Muscle of arm (tissue), 12 donors: ENCODE data around the gene PLD1. TPM values are rescaled to one million over a fixed set of nuclear protein-coding genes. Genes with fewer than 3 reads are reported as not detected.

Experiments used
- DNase-seq: peaks from one replicate; pipeline ENCODE4 v3.0.0-alpha.2; 2013
- polyA plus RNA-seq, 12 donors: library from polyadenylated mRNA; unstranded; fragments of 120-200 nt; gene quantifications; one replicate each; pipeline ENCODE4 v1.2.1, GENCODE V29; 2013; ENCODE audit not compliant: insufficient read length in 12 of 12

The PLD1 gene
- polyA plus RNA-seq, 12 donors = 11.5 to 45.2 (median 18.4) TPM; not detected in 1

DNA sequence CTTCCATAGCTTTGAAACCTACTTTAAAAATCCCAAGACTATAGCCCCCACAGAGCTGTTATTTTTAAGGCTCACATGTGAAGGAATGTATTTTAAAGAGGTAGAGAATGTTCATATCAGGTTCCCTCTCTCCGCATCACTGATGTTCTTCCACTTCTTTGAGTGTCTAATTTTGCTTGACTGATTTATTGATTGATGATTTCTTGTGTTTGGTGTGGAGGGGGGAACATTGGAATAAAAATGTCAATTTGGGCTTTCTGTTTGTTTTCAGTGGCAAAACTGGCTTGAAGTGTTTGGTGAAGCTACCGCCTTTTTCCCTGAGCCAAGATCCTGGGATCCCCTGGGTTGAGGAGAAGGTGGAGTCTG is 30.1 kb upstream of the PLD1 start:
- DNase-seq = no peak

DNA sequence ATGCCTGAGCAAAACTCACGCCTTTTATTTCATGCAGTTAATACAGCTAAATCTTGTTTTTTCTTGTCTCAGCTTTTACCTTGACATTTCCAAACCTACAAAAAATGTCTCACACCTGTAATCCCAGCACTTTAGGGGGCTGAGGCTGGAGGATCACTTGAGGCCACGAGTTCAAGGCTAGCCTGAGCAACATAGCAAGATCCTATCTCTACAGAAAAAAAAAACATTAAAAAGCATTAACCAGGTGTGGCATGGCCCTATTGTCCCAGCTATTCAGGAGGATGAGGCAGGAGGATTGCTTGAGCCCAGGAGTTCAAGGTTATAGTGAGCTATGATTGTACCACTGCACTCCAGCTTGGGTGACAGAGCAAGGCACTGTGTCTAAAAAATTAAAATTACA is 29.0 kb upstream of the PLD1 start:
- DNase-seq = no peak

DNA sequence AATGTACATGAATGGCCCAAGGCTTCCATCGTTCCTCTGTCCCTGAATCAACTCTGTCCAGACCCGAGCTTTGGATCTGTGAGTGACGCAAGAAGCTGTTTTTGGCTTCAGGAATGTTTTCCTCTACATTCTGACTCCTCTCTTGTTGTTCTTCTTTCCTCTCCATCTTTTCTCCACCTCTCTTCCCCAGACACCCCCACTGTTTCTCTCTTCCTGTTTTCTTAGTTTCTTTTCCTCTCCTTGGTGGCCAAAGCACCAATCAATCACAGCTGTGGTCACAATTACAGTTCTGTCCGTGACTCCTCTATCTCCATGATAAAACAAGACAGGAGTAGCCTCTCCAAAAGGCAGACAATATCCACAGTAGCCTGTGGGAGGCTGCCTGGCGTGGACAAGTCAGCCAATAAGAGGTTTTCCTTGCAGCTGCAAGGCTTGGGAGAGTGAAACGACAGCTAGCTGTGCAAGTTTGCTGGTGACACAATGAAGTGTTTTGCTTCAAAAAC is 28.0 kb upstream of the PLD1 start:
- peak; percentile 75 for DNase-seq

DNA sequence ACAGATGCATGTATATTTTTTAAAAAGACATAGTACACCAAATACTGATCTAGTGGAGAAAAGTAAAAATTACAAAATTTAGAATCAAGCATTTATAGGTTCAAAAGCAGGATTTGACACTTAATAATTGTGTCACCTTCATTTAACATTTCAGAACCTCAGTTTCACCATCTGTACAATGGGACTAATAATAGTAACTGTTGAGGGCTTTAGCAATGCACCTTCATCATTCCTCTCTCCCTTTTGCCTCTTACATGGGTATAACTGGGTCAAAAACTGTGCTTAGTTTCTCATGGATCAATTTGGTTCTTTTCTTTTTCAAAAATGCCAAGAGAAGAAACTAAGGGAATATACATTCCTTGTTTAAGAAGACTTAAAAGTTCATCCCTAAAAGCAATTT is 27.4 kb upstream of the PLD1 start:
- no peak for DNase-seq

DNA sequence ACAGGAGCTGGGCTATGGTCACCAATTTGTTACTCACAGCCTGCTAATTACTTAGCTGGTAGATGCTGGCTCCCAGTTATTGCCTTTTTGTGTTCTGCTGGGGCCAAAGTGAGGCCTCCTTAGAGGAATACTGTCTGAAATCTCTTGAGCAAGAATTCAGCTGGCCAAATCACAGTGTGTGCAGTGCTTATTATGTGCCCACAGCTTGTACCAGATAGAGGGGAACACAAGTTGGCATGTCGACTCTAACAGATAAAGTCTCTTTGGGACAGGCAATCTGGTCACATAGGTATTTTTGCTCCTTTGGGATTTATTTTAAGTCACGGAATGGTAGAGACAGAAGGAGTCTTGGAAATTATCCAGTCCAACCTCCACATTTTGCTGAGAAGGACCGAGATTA is 26.6 kb upstream of the PLD1 start:
- DNase-seq = no peak

DNA sequence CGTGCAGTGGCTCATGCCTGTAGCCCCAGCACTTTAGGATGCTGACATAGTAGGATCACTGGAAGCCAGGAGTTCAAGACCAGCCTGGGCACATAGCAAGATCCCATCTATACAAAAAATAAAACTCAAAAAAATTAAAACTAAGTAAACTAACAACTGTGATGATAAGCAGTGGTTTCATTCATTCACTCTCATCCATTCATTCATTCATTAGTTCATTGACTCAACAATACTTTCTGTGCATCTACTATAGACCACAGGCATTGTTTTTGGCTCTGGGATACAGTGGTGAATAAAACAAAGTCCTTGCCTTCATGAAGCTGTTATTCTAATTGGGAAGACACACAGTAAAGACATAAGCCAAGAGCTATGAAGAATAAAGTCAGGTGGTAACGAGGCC is 25.3 kb upstream of the PLD1 start:
- DNase-seq = no peak

DNA sequence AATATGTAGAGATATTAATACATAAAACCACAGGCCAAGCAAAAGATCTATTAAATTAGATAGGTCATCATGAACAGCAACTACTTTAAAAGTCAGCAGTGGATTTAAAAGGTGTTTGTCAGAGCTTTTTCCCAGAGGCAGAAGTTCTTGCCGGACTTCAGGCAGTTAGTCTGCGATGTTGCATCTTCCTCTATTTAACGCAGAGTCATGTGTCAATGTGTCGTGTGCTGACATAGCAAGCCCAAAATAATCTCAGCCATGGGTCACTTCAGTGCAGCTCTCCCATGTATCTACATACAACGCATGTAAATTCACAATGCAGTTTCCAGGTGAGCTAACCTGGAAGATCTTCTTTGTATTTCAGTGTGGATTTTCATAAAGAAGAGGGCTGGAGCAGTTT is 24.8 kb upstream of the PLD1 start:
- DNase-seq = no peak

DNA sequence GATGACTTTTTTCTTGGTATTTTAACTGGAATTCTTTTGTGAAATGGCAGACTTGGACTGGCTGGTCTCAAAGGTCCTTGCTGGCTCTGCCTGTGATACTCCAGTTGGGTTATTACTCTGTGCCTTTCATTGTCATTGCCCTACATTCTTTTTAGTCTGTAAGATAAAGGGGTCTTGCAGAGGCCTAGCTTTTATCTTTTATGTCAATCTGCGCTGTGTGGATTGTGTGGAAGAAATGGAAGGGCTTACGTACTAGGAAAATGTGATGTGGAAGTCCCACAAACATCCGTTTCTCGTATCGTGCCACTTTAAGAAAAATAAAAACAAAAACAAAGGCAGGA is 24.1 kb upstream of the PLD1 start:
- DNase-seq = no peak

DNA sequence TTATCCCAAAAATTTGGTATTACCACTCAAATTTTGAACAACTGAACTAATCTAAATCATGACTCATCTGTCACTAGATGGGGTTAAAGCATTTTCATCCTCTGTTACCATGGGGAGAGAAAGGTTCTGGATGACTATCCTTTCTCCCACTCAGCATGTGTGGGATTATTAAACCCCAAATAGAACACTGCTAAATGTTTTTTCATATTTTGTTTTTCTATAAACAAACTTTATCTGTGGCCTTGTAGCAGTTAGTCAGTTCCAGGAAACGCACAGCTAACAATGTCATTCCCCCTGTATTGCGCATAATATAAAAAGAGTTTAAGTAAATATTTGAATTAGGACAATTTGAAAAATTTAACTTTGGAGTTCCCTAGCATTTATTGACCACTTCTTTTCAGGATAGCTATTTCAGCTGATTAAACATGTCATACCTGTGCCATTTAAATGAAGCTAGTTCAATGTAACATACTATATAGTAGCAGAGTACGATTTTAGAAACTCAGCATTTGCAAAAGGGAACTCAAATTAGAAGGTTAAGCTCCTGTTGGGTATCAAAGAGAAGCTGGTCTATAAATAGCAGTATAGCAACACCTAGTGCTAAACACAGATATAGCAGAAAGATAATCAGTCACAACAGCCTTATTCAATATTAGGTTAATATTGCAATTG is 23.6 kb upstream of the PLD1 start:
- no peak for DNase-seq

DNA sequence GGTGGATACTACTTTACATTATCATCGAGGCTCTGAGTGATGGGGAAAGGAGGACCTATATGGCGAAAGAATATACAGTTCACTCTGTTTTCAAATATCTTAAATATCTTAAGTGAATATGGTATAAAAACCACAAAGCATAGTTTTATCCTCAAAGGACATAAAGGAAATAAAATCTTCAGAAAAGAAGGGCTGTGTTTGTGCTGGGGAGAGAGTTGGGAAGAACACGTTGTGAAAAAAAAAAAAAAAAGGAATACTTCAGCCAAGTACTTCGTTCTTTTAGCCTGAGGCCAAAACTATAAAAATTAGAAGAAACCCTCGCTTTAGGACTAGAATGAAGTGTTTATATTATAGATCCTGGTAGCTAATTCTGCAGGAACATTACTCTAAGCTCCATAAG is 22.7 kb upstream of the PLD1 start:
- no peak for DNase-seq

DNA sequence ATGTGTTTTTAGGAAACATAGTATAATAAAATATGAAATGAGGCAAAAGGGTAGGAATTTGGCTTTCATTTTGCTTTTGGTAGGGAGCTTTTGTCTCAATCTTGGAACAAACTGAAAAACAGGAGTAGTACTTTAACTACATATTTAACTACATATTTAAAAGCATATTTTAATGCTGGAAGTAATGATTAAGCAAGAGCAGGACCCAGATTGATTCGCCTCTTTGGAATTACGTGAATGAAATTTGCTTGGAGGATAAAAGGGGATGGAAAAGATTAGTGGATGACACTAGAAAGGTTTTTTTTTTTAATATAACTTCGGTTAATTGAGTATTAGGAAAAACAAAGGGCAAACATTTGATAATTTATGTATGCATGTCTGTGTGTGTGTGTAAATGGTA is 21.7 kb upstream of the PLD1 start:
- no peak for DNase-seq

DNA sequence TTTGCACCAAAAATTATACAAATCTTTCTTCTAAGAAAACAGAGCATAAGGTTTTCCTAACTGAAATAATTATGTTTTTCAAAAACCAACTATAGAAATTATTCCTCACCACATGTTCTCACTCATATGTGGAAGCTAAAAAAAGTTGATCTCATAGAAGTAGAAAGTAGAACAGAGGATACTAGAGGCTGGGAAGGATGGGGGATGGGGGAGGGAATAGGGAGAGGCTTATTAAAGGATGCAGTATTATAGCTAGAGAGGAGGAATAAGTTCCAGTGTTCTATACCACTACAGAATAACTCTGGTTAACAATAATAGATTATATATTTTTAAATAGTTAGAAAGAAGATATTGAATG is 20.2 kb upstream of the PLD1 start:
- no peak for DNase-seq

DNA sequence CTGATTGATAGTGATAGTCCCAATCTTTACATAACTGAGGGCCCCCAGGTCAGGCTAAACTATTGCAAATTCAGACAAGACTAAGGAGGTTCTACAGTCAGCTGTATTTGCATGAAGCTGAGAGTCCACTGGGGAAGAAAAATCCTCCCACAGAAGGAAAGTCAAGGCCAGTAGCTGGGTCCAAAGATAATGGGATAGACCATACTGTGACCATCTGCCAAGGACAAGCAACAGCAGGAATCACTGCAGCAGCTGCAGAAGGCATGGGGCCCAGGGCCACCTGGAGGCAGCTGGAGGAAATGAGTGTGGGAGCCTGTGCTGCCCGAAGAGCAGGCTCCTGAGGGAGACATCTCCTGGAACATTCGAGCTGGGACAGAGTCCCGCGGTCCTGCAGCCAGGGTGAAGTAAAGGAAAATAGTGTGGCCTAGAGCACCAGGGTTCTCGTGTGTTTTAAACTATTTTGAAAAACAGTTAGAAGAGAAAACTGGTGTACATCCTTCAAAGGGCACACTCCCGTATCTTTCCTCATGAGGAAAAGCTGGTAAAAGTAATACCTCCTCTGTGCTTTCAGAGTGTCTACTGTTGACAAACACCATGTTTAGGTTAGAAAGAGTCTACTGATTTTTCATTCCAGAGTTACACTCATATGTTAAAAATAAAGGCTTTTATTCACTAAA is 19.7 kb upstream of the PLD1 start:
- DNase-seq = peak; percentile 78

DNA sequence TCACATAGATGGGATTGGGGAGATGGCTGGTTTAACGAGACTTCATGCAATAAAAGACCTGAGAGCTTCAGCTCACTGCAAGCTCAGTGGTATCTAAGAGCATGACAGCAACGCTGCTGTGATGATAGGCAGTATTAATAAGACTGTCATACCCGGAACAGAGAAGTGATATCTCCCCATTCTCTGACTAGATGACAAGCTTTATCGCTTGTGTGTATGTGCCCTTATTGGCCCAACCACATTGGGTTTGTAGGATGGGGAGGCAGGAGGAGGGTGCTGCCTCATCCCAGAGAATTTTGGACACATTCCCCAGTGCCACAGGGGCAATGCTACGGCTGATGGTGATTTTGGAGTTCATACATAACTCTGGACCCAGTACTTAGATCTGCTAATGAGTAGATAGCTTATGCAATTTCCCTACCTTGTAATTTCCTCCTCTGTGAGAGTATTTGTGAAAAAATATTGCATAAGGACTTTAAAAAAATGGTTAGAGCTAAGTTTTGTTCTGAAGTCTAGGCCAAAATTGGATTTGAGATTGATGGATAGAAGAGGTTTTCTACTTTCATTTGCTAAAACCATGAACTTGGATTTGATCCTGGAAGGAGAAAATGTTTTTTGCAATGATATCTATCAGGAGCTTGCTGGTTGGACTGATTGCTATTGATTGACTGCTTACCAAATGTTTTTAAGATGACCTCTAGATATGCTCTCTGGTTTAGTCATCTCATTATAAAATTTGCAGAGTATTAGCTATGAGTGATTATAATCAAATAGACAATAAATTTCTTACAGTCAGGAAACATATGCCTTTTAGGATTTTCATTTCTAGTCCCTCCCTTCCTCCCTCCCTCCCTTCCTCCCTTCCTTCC is 18.9 kb upstream of the PLD1 start:
- DNase-seq = no peak

DNA sequence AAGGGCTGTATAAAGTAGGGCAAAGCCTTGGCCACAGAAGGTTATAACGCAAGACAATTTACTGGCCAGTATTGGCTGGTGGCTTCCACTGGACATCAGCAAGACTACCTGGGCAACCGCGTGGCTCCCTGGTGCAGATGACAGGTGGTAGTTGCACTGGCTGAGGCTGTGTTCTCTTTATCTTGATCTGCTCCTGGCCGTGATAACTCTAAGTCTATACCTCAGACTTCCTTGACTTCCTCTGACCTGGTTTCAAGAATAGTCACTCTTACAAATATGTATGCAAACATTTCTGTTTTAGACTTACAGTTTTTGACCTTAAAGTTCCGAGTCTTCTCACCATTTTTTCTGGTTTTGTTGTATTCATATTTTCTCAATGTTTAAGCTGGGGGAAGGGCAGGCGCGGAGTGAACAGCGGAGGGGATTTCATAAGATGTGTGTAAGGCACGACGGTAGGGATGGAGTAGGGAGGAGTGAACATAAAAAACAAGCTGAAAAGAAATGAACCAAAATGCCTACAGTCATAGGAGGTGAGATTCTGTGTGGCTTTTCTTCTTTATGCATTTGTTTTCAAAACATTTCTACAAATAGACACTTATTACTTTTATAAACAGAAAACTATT is 17.7 kb upstream of the PLD1 start:
- DNase-seq = no peak

DNA sequence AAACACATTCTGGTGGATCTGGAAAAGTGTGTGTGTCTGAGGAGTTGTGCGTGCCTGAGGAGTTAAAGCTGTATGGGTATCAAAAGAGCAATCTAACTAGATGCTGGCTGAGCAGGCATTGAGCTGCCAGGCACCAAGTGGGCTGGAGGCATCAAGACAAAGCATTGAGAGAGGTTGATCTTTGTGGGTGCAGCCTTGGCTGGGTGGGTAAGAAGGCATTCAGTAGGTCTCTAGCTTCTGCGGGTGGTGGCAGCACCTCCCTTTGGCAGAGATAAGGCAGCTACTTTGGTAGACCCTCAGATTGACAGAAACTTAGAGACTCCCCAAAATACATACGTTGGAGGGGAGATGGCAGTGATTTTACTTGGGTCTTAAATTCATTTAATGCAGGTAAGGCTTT is 17.1 kb upstream of the PLD1 start:
- no peak for DNase-seq

DNA sequence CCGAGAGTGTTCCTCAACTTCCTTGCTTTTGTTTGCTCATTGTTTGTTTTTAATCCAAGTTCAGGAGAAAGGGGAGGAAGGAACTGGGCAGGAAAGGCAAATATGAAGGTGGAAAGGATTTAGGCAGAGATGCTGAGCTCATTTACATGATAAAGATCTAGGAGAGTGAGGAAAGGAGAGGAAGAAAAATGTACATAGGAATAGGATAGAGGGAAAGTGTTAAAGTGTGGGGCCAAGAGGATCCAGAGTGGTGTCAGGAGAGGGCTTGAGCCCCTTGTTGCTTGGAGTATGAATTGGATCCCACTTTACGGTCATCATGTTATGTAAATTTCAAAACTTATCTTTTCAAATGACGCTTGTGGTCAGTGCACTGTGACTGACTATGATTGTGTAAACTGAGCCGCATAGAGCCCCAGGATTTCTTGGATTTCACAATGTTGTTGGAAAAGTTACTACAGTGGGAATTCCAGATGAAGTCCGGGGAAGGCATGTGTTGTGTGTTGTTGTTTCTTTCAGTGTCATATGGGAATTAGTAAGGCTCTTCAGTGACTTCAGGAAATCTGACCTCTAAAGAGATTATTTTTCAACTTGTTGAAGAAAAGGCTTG is 15.0 kb upstream of the PLD1 start:
- no peak for DNase-seq

DNA sequence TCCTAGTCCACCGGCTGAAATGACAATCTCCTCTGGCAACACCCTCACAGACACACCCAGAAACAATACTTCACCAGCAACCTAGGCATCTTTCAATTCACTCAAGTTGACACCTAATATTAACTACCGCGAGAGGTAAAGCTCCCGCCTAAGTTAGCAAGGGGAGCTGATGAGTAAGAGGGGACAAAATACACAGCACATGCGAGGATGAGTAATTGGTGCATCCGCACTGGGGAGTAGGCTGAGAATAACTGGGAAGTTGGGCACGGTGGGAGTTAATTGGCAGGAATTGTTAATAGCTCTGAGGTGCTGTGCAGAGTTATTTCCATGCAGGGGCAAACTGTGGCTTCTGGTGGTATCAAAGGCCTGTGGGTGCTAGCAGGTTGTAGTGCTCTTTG is 14.5 kb upstream of the PLD1 start:
- DNase-seq = no peak

DNA sequence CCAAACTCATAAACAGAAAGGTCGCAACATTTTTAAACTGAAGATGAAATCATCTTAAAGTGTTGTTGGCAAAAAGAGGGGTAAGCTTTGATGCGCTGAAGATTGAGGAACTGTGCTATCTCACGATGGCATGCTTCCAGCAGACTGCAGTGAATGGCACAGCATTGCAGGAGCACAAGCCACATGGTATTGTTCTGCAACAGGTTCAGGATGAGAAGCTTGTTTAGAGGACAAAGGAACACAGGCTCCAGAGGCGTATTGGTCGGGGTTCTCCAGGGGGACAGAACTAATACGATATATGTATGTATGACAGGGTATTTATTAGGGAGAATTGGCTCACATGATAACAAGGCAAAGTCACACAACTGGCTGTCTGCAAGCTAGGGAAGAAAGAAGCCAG is 13.8 kb upstream of the PLD1 start:
- DNase-seq = no peak

DNA sequence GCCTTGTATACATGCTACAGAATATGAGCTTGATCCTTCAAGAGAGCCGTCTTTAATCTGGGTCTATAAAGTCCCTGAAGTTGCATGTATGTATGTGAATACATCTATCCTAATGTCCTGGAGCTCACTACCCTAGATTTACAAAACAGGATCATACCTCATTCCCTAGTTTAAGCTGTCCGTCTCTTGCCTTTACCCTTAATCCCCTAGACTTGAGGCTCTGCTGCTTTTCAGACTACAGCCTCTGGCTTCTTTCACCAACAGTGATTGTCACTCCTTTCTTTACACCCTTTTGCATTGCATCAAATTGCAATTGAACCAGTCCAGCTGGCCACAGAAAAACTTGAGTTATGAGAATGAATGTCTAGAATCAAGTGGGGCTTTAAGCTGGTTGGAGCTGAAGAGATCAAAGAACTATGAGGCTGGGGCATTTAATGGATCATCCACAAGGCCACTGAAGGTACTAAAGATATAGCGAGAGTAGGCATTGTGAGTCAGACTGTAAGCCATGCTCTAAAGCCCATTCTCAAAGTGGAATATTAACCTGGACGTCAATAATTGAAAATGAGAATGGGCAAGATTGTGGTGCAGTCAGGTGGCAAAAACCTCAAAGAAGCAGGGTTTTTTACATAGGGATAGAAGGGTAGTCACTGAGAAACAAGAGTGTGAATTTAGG is 12.3 kb upstream of the PLD1 start:
- DNase-seq = no peak

DNA sequence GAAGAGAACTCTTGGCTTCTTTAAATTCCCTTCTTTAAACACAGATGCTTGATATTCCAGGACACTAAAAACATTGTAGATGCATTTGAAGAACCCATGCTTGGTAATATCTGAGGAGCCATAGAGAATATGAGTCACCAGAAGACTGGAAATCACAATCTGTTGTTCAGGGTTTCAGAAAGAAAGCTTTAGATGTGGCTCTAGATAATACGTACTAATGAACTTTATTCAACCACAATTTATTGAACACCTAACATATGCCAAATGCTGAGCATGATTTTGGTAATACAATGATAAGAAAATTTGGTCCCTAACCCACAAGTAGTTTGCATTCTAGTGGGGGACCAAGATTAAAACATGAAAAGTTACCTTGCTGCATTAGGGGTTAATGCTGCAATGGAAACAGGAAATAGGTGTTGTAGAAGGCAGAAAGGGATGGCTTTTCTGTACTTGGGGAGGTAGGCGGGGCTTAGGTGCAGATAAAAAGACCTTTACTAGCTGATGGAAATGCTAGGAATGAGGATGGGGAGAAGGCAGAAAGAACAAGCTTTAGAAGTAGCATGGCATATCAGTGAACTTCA is 11.6 kb upstream of the PLD1 start:
- no peak for DNase-seq
